Erythroblast (primary cell): Measurements from ENCODE around the gene MPPED1.

ENCODE experiments used
- GATA1 ChIP-seq: IDR thresholded peaks from 2 replicates; pipeline ENCODE4 v1.6.1; 2011; ENCODE audit warnings: low read depth, mild to moderate bottlenecking, control low read depth, low read length, moderate library complexity
- POLR2A ChIP-seq: IDR thresholded peaks from 2 replicates; pipeline ENCODE4 v1.6.1; 2011; ENCODE audit warnings: mild to moderate bottlenecking, low read length

DNA sequence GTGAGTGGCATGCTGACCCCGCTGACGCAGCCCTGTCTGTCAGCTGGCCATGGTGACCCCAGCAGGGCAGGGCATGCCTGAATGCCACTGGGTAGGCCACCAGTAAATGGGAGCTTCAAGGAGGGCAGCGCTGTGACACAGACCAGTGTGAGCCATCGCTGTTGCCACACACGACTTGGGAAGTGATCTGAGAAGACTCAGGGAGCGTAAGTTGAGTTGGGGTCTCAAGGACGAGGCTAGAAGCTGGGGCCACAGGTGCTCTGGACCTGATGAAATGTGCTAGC, 28.2 kb downstream of the MPPED1 start:
- TF ChIP-seq POLR2A (no peak), GATA1 (no peak)
